ENCODE results near the gene ZMIZ2. TPM values are rescaled to one million over a fixed set of nuclear protein-coding genes. Genes with fewer than 3 reads are reported as not detected.
A peak's percentile ranks its signal among the peaks of the same experiment; 100 is the strongest.

ZMIZ2 gene
- polyA plus RNA-seq, 3 donors = 1.9 to 72.8 (median 3.3) TPM

GRCh38 chr7:44757739-44758138 is 9.1 kb downstream of the ZMIZ2 start:
- H3K4me2 ChIP-seq (replicated peaks; ENCODE audit: extremely low read depth, low read length, poor library complexity, severe bottlenecking) = no peak overlapping the region
- H3K4me1 ChIP-seq (ENCODE audit: control insufficient read depth in 1 of 2, insufficient read depth in 2 of 2, low read length in 2 of 2) = no peaks in the 10 kb centered on the region
- H3K4me3 ChIP-seq (replicated peaks in 1 of 3; ENCODE audit: low read depth in 2 of 3, low read length in 3 of 3) = no peak overlapping the region
- H3K27ac ChIP-seq (ENCODE audit: low read depth in 1 of 2, low read length in 2 of 2) = no peak overlapping the region
- peaks cover 6% of the 10 kb centered on the region for H3K4me1 Mint-ChIP-seq
- WGBS (ENCODE audit: insufficient coverage) = 94% methylated on average over 5 of the region's 7 CpGs
- no peaks in the 10 kb centered on the region for H3K9me3 ChIP-seq (replicated peaks in 1 of 2; ENCODE audit: control insufficient read depth in 1 of 2, insufficient read depth in 1 of 2, low read length in 2 of 2)
- peaks cover 58 to 59% of the 10 kb centered on the region in 2 donors for H3K36me3 ChIP-seq (replicated peaks in 1 of 2; ENCODE audit: control insufficient read depth in 1 of 2, insufficient read depth in 2 of 2, low read length in 2 of 2)
- H2AFZ ChIP-seq (ENCODE audit: insufficient read depth, low read depth, low read length, poor library complexity, severe bottlenecking) = no peak overlapping the region
- peak overlapping the region in 1 of 7 donors; percentile 36 for H3K27ac Mint-ChIP-seq
- peaks cover 34% of the 10 kb centered on the region for H3K79me2 ChIP-seq (ENCODE audit: insufficient read depth, low read length)
- no peaks in the 10 kb centered on the region for H3K9me3 Mint-ChIP-seq
- no peak overlapping the region for H3K4me3 Mint-ChIP-seq
- peaks cover 35 to 67% of the 10 kb centered on the region in 2 donors for H3K36me3 Mint-ChIP-seq
- H3K27me3 Mint-ChIP-seq (ENCODE audit: low read depth in 3 of 3) = no peaks in the 10 kb centered on the region
- TF ChIP-seq CTCF (IDR thresholded peaks at IDR 0.05) = no peak
- H3K27me3 ChIP-seq (ENCODE audit: control insufficient read depth in 2 of 2, insufficient read depth in 2 of 2, low read length in 2 of 2) = no peaks in the 10 kb centered on the region
- intact Hi-C loops (cut with micrococcal nuclease) = loop anchor here (10.0 kb wide), 2 partner anchors 53 to 87 kb away; partner anchors contain the start of gene H2AZ2 (in 1 of the 2)
- no peak for DNase-seq
- no peak overlapping the region for H3K9ac ChIP-seq (ENCODE audit: insufficient read depth, low read length, poor library complexity, severe bottlenecking)
- H4K20me1 ChIP-seq (ENCODE audit: insufficient read depth, low read length) = peaks cover 41% of the 10 kb centered on the region

GRCh38 chr7:44759246-44759645 is 10.6 kb downstream of the ZMIZ2 start:
- Histone ChIP-seq H3K9me3 (replicated peaks in 1 of 2; ENCODE audit: control insufficient read depth in 1 of 2, insufficient read depth in 1 of 2, low read length in 2 of 2) (no peaks in the 10 kb centered on the region), H3K27me3 (ENCODE audit: control insufficient read depth in 2 of 2, insufficient read depth in 2 of 2, low read length in 2 of 2) (no peaks in the 10 kb centered on the region), H2AFZ (ENCODE audit: insufficient read depth, low read depth, low read length, poor library complexity, severe bottlenecking) (no peak overlapping the region), H3K9ac (ENCODE audit: insufficient read depth, low read length, poor library complexity, severe bottlenecking) (no peak overlapping the region), H3K4me2 (replicated peaks; ENCODE audit: extremely low read depth, low read length, poor library complexity, severe bottlenecking) (no peak overlapping the region), H3K4me3 (replicated peaks in 1 of 3; ENCODE audit: low read depth in 2 of 3, low read length in 3 of 3) (no peak overlapping the region), H3K36me3 (replicated peaks in 1 of 2; ENCODE audit: control insufficient read depth in 1 of 2, insufficient read depth in 2 of 2, low read length in 2 of 2) (peaks cover 73 to 74% of the 10 kb centered on the region in 2 donors), H3K79me2 (ENCODE audit: insufficient read depth, low read length) (peaks cover 19% of the 10 kb centered on the region), H4K20me1 (ENCODE audit: insufficient read depth, low read length) (peaks cover 26% of the 10 kb centered on the region), H3K27ac (ENCODE audit: low read depth in 1 of 2, low read length in 2 of 2) (no peak overlapping the region), H3K4me1 (ENCODE audit: control insufficient read depth in 1 of 2, insufficient read depth in 2 of 2, low read length in 2 of 2) (no peaks in the 10 kb centered on the region)
- H3K36me3 Mint-ChIP-seq = peaks cover 49 to 78% of the 10 kb centered on the region in 2 donors
- no peaks in the 10 kb centered on the region for H3K9me3 Mint-ChIP-seq
- peaks cover 3% of the 10 kb centered on the region for H3K4me1 Mint-ChIP-seq
- intact Hi-C loops (cut with micrococcal nuclease) = loop anchor here (10.0 kb wide), 2 partner anchors 54 to 86 kb away; partner anchors contain the start of gene H2AZ2 (in 1 of the 2)
- peak overlapping the region in 1 of 7 donors; percentile 33 for H3K27ac Mint-ChIP-seq
- no peak for DNase-seq
- WGBS (ENCODE audit: insufficient coverage) = 100% methylated on average over 7 of the region's 9 CpGs
- no peak overlapping the region for H3K4me3 Mint-ChIP-seq
- TF ChIP-seq CTCF (IDR thresholded peaks at IDR 0.05) = no peak
- no peaks in the 10 kb centered on the region for H3K27me3 Mint-ChIP-seq (ENCODE audit: low read depth in 3 of 3)
